Measurements from ENCODE around the gene MVK. TPM values are rescaled to one million over a fixed set of nuclear protein-coding genes. Genes with fewer than 3 reads are reported as not detected.

The MVK gene
- total and polyA plus RNA-seq, 2 donors from 2014 or later = 40.0 to 48.1 TPM

Other genes with a start within 250 kb of the MVK start
- not detected for gene MYO1H, start 225.9 kb upstream of the MVK start, total RNA-seq
- gene MYO1H, start 225.9 kb upstream of the MVK start, polyA plus RNA-seq (ENCODE audit: insufficient read depth, low read depth, low replicate concordance) = 0.56 TPM
- gene KCTD10, start 96.5 kb upstream of the MVK start, total RNA-seq = 72.1 TPM
- 23.6 TPM for gene KCTD10, start 96.5 kb upstream of the MVK start, polyA plus RNA-seq (ENCODE audit: insufficient read depth, low read depth, low replicate concordance)
- gene UBE3B, start 96.2 kb upstream of the MVK start, total RNA-seq = 44.3 TPM
- gene UBE3B, start 96.2 kb upstream of the MVK start, polyA plus RNA-seq (ENCODE audit: insufficient read depth, low read depth, low replicate concordance) = 13.9 TPM
- 42.9 TPM for gene MMAB, start 290 bp upstream of the MVK start, total RNA-seq
- gene MMAB, start 290 bp upstream of the MVK start, polyA plus RNA-seq (ENCODE audit: insufficient read depth, low read depth, low replicate concordance) = 96.3 TPM
- 3.7 TPM for gene FAM222A, start 140.0 kb downstream of the MVK start, total RNA-seq
- 12.5 TPM for gene FAM222A, start 140.0 kb downstream of the MVK start, polyA plus RNA-seq (ENCODE audit: insufficient read depth, low read depth, low replicate concordance)